A549 treated with AZD9567 at 1 μM for 4 hours (cell line): ENCODE data around the gene TRPV5. TPM values are rescaled to one million over a fixed set of nuclear protein-coding genes. Genes with fewer than 3 reads are reported as not detected.

Experiments
- total RNA-seq: library from RNA; stranded (reverse); fragments of 200-300 nt; extraction: Qiagen RNA extraction; gene quantifications from 5 replicates; pipeline ENCODE4 v1.2.3, GENCODE V29; 2022; ENCODE audit not compliant: insufficient read depth

TRPV5 gene
- not detected in 5 replicates for total RNA-seq

GRCh38 chr7:142933624-142934023 lies at the start of gene TRPV5:
TSS of gene TRPV5 (minus strand) at chr7:142933746. CDS start at chr7:142933459, 287 bp downstream.

GRCh38 chr7:142961973-142962926 lies 28.7 kb upstream of the TRPV5 start, which contains the start of gene KEL:
TSS of gene KEL (minus strand) at chr7:142962363. CDS start at chr7:142962206, 157 bp downstream.

DNA sequence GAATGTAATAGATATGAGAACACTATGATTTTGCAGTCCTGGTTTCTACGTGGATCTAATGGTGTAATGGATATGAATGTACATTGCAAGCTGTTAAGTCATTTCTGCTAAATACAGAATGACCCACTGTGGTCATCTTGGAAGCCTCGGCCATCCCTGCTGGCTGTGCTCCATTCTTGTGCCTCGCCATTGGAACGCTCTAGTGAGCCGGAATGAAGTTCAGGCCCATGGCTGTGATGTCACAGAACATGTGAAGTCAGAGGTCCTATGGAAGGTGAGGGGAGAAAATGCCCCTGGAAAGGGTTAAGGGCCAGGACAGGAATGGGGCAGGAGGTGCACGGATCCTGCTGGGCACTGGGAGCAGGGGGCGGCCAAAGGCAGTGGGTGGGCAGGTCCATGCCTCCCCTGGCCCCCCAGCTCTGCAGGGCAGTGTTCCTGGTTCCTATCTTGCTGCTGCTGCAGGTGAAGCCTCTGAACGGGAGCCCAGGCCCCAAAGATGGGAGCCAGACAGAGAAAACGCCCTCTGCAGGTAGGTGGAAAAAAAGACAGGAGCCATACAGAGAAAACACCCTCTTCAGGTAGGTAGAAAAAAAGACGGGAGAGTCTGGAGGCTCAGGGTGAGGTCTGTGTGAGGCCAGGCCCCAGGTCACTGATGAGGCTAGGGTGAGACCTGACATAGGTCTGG lies 5.8 kb upstream of the TRPV5 start, which contains the start of gene LLCFC1:
LLCFC1 (plus strand) TSS at position 259 of the 685 bp plus-strand sequence; CDS start at position 397, 138 bp downstream.

DNA sequence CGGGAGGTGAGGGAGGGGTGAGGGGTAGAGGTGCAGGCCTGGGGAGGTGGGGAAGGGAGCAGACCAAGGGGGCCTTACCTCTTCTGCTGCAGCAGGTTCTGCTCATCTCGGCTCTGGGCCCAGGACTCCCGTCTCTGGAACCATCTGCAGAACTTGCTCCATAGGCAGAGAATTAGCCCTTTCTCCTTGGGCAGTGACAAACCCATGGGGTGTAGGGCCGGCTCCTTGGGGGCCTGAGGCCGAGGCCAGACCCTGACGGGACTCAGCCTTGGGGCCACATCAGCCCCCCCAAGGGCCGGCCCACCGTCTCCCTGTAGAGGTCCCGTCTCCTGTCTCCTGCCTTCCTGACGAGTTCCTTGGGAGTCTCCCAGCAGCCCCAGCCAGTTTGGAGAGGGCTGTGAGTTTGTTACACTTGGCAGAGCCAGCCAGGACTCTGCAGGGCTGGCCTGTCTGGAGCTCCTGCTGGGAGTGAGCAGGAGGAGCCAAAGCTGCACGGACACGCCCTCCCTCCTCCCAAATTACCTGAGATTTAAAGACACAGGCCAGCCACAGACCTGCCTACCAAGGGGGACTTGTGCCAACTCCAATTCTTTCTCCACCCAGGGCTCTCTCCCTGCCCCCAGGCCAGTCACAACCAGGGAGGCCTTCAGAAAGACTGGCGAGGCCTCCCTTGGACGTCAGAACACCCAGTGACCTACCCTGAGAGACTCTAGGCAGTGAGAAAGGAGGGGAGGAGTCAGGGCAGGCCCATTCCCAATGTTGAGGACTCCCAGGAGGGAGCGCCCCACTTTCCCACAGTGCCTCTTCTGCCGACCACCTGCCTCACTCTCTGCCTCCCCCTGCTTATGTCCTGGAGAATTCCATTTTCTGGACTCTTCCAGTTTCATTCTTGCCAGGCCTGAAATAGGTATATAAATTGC lies 48.0 kb downstream of the TRPV5 start, which contains the start of gene TRPV6:
TRPV6 (minus strand) TSS at position 435 of the 920 bp plus-strand sequence.

Other genes starting within 250 kb of the TRPV5 start
- gene PRSS1, start 184.3 kb downstream of the TRPV5 start, total RNA-seq, result not detected in 5 replicates
- gene PRSS2, start 162.8 kb downstream of the TRPV5 start, total RNA-seq, result not detected in 5 replicates
- 0.28 to 0.79 TPM (median 0.42 TPM) in 4 of 5 replicates, not detected in the other for gene EPHB6, start 78.7 kb downstream of the TRPV5 start, total RNA-seq
- gene TRPV6, start 48.0 kb downstream of the TRPV5 start, total RNA-seq, result 0.08 TPM in 1 of 5 replicates, not detected in the others
- gene LLCFC1, start 5.7 kb upstream of the TRPV5 start, total RNA-seq, result not detected in 5 replicates
- not detected in 5 replicates for gene KEL, start 28.6 kb upstream of the TRPV5 start, total RNA-seq
- gene OR9A2, start 93.4 kb upstream of the TRPV5 start, total RNA-seq, result not detected in 5 replicates
- gene OR6V1, start 118.6 kb upstream of the TRPV5 start, total RNA-seq, result not detected in 5 replicates
- gene PIP, start 198.3 kb upstream of the TRPV5 start, total RNA-seq, result 0.27 to 0.28 TPM in 2 of 5 replicates, not detected in the others
- gene TAS2R39, start 249.7 kb upstream of the TRPV5 start, total RNA-seq, result not detected in 5 replicates